Esophagus muscularis mucosa (tissue), 4 donors: ENCODE measurements around the gene RTF2. TPM values are rescaled to one million over a fixed set of nuclear protein-coding genes. Genes with fewer than 3 reads are reported as not detected.

Source experiments
- DNase-seq: peaks from one replicate; pipeline ENCODE4 v3.0.0-alpha.2; 2017; ENCODE audit errors: extremely low spot score
- H3K27ac ChIP-seq, 4 donors: fragments of 200-600 bp; sonication (generic); replicated peaks in 1 of 4; 1 replicate in 3 of 4; 2 replicates in 1 of 4; pipeline ENCODE4 v1.5.1; 2016 to 2019; ENCODE audit warnings: mild to moderate bottlenecking in 1 of 4
- H3K27me3 ChIP-seq, 4 donors: fragments of 200-600 bp; sonication (generic); one replicate each; pipeline versions ENCODE4 v1.5.1 to v1.6.0; 2016 to 2019
- H3K36me3 ChIP-seq, 4 donors: fragments of 200-600 bp; sonication (generic); one replicate each; pipeline ENCODE4 v1.5.1; 2016 to 2019
- H3K4me1 ChIP-seq, 4 donors: fragments of 200-600 bp; sonication (generic); one replicate each; pipeline ENCODE4 v1.5.1; 2016 to 2019
- H3K4me3 ChIP-seq, 4 donors: fragments of 200-600 bp; sonication (generic); 1 replicate in 2 of 4; 2 replicates in 2 of 4; pipeline ENCODE4 v1.5.1; 2016 to 2019; ENCODE audit warnings: mild to moderate bottlenecking in 4 of 4, moderate library complexity in 1 of 4
- H3K9me3 ChIP-seq, 4 donors: fragments of 200-600 bp; sonication (generic); 1 replicate in 3 of 4; 2 replicates in 1 of 4; pipeline ENCODE4 v1.5.1; 2016 to 2019
- EP300 ChIP-seq: sonication (generic); formaldehyde crosslinking; IDR thresholded peaks from one replicate; pipeline ENCODE4 v1.6.1; 2017; ENCODE audit warnings: antibody characterized with exemption
- POLR2A ChIP-seq: fragments of 450-650 bp; IDR thresholded peaks from one replicate; pipeline ENCODE4 v1.6.1; 2017; ENCODE audit warnings: antibody characterized with exemption, moderate library complexity, mild to moderate bottlenecking, low read depth
- POLR2AphosphoS5 ChIP-seq, 2 donors: sonication (generic); formaldehyde crosslinking; IDR thresholded peaks; one replicate each; pipeline ENCODE4 v1.6.1; 2017; ENCODE audit warnings: antibody characterized with exemption in 2 of 2
- WGBS: methylation state at CpG from one replicate; pipeline ENCODE4 v1.1.5; 2018; 5-methylcytosine and 5-hydroxymethylcytosine counted together
- intact Hi-C: fragments of 100-400 bp; cut with DNase I; formaldehyde crosslinking; loops from one replicate; pipeline ENCODE4 v1.15.1; 2023
- total RNA-seq, 4 donors: library from RNA; depleted of rRNA; stranded (reverse); fragments of >200 nt; gene quantifications; one replicate each; pipeline versions ENCODE4 v1.1.0 to v1.2.1, GENCODE V29; 2016
- TF ChIP-seq, protein P1 (sequence below), 3 experiments: fragments of 200-600 bp in 2 of 3; fragments of 450-650 bp in 1 of 3; sonication (generic) in 2 of 3; IDR thresholded peaks; one replicate each; pipeline ENCODE4 v1.5.1; 2017 to 2019; ENCODE audit warnings: antibody characterized with exemption in 3 of 3, mild to moderate bottlenecking in 2 of 3, moderate library complexity in 1 of 3

RTF2 gene
- total RNA-seq, 4 donors from 2014 or later: 71.0 to 93.3 (median 78.5) TPM

GRCh38 chr20:56501116-56501515, 32.7 kb downstream of the RTF2 start:
- intact Hi-C loops: no loop called here
- no peak for TF ChIP-seq POLR2AphosphoS5 (IDR thresholded peaks at IDR 0.05)
- TF ChIP-seq, protein P1, sequence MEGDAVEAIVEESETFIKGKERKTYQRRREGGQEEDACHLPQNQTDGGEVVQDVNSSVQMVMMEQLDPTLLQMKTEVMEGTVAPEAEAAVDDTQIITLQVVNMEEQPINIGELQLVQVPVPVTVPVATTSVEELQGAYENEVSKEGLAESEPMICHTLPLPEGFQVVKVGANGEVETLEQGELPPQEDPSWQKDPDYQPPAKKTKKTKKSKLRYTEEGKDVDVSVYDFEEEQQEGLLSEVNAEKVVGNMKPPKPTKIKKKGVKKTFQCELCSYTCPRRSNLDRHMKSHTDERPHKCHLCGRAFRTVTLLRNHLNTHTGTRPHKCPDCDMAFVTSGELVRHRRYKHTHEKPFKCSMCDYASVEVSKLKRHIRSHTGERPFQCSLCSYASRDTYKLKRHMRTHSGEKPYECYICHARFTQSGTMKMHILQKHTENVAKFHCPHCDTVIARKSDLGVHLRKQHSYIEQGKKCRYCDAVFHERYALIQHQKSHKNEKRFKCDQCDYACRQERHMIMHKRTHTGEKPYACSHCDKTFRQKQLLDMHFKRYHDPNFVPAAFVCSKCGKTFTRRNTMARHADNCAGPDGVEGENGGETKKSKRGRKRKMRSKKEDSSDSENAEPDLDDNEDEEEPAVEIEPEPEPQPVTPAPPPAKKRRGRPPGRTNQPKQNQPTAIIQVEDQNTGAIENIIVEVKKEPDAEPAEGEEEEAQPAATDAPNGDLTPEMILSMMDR (IDR thresholded peaks at IDR 0.05): no peak
- TF ChIP-seq POLR2A: no peak
- TF ChIP-seq EP300: no peak
- no peaks in the 10 kb centered on the region for H3K4me1 ChIP-seq
- peaks cover 0 to 4% (median 0%) of the 10 kb centered on the region in 4 donors for H3K9me3 ChIP-seq
- DNase-seq: no peak
- H3K4me3 ChIP-seq: no peak overlapping the region
- H3K36me3 ChIP-seq: peaks cover 13 to 48% (median 27%) of the 10 kb centered on the region in 4 donors
- 100% methylated on average over 1 of the region's 1 CpG for WGBS
- H3K27me3 ChIP-seq: no peaks in the 10 kb centered on the region
- H3K27ac ChIP-seq: no peak overlapping the region

DNA sequence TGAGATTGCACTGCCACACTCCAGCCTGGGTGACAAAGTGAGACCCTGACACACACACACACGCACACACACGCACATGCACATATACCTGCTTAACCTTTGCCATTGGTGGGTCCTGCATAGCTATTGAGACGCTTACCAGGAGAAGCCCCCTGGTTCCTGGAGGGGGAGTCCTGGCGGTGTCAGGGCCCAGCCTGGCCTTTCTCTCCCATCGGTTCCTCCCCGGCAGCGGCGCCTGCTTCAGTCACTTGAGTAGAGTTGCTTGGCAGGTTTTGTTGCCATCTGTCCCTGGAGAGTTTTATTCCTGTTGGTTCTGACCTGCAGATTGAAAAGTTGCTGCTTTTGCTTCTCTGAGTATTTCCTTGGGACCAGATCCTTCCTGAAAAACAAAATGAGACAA, 35.5 kb downstream of the RTF2 start:
- Histone ChIP-seq H3K4me3 (no peak overlapping the region), H3K4me1 (no peaks in the 10 kb centered on the region), H3K9me3 (no peaks in the 10 kb centered on the region), H3K27ac (no peak overlapping the region), H3K36me3 (peaks cover 0 to 26% (median 10%) of the 10 kb centered on the region in 4 donors), H3K27me3 (no peaks in the 10 kb centered on the region)
- intact Hi-C loops: no loop called here
- DNase-seq: no peak
- TF ChIP-seq, protein P1 (IDR thresholded peaks at IDR 0.05): no peak
- TF ChIP-seq POLR2AphosphoS5 (IDR thresholded peaks at IDR 0.05) (no peak), EP300 (no peak), POLR2A (no peak)
- 99% methylated on average over 8 of the region's 8 CpGs for WGBS

DNA sequence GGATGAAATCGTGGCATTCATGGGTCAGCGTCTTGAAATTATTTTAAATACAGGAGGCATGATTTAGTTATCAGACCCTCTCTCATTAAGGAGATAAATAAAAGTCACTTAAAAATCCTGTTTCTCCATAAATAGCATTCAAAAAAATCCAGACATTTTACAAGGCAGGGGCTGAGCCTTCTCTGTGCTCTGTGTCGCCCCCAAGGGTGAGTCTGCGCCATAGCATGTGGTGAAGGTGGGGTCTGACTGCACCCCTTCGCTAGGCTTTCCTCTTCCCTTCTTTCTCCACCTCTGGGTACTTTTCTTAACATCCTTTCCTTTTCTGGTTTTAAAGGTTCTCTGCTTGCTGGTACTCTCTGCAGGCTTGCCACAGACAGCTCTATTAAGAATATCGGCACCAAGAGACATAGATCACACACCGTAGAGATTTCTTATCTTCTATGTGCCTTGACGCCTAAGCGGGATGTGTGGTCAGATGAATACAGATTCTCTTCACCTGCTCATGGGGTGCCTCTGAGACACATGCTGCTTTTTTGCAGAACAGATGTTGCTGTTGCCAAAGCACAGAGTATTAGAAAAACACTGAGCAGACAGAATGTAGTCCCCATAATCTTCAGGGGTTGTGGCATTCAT, 36.1 kb downstream of the RTF2 start:
- Histone ChIP-seq H3K9me3 (no peaks in the 10 kb centered on the region), H3K27me3 (no peaks in the 10 kb centered on the region), H3K27ac (no peak overlapping the region), H3K4me1 (no peaks in the 10 kb centered on the region), H3K4me3 (no peak overlapping the region), H3K36me3 (peaks cover 0 to 26% (median 9%) of the 10 kb centered on the region in 4 donors)
- DNase-seq: no peak
- intact Hi-C loops: no loop called here
- 88% methylated on average over 9 of the region's 9 CpGs for WGBS
- no peak for TF ChIP-seq POLR2AphosphoS5 (IDR thresholded peaks at IDR 0.05)
- TF ChIP-seq, protein P1 (IDR thresholded peaks at IDR 0.05): peak in 1 of 3 experiments; percentile 24

DNA sequence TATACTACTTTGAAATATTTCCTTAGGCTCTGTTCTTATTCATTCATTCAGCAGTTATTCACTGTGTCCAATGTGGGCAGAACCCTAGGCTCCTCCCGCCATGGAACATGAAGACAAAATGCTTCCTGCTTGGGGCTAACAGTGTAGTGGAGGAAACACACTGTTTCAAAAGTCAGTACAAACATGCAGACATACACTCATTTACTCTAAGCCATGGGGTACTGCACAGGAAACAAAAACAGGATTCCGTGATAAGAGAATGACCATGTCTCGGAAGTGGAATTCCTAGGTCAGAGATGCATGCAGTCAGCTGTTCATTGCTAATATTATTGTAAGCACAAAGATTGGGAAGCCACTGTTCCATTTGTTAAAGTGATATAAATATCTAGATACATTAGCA, 37.7 kb downstream of the RTF2 start:
- Histone ChIP-seq H3K4me1 (no peaks in the 10 kb centered on the region), H3K27me3 (no peaks in the 10 kb centered on the region), H3K9me3 (no peaks in the 10 kb centered on the region), H3K27ac (no peak overlapping the region), H3K36me3 (peaks cover 0 to 19% (median 4%) of the 10 kb centered on the region in 4 donors), H3K4me3 (no peak overlapping the region)
- 65% methylated on average over 3 of the region's 3 CpGs for WGBS
- TF ChIP-seq POLR2A: no peak
- TF ChIP-seq POLR2AphosphoS5 (IDR thresholded peaks at IDR 0.05): no peak
- TF ChIP-seq, protein P1 (IDR thresholded peaks at IDR 0.05): no peak
- TF ChIP-seq EP300: no peak
- DNase-seq: no peak
- intact Hi-C loops: no loop called here

DNA sequence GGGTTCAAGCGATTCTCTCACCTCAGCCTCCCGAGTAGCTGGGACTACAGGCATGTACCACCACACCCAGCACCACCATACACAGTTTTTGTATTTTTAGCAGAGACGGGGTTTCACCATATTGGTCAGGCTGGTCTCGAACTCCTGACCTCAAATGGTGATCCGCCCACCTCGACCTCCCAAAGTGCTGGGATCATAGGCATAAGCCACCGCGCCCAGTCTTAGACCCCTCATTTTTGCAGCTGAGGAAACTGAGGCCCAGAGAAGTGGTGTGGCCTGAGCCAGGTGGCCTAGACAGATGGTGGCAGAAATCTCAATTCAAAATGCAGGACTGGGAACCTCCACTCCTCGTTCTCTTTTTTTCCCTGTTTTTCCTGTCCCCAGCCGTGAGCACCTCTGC, 43.5 kb downstream of the RTF2 start:
- Histone ChIP-seq H3K27me3 (no peaks in the 10 kb centered on the region), H3K36me3 (peaks cover 0 to 42% (median 19%) of the 10 kb centered on the region in 4 donors)
- intact Hi-C loops: no loop called here

More for the DNA sequence above, 43.5 kb downstream of the RTF2 start:
- Histone ChIP-seq H3K27ac (no peak overlapping the region), H3K9me3 (no peaks in the 10 kb centered on the region), H3K4me3 (no peak overlapping the region), H3K4me1 (peaks cover 3 to 40% (median 34%) of the 10 kb centered on the region in 4 donors)
- DNase-seq: no peak
- 92% methylated on average over 10 of the region's 10 CpGs for WGBS
- TF ChIP-seq POLR2A (no peak), POLR2AphosphoS5 (IDR thresholded peaks at IDR 0.05) (no peak), EP300 (no peak)
- TF ChIP-seq, protein P1 (IDR thresholded peaks at IDR 0.05): no peak
